ENCODE results near the gene SCMH1.

SCMH1 gene

GRCh38 chr1:41097105-41097504, 145.0 kb downstream of the SCMH1 start:
- DNase-seq (ENCODE audit: low spot score): no peak

GRCh38 chr1:41093826-41094225, 148.3 kb downstream of the SCMH1 start:
- DNase-seq (ENCODE audit: low spot score): no peak

- no peak for DNase-seq (ENCODE audit: low spot score)
These were observed 155.2 kb downstream of the SCMH1 start for GRCh38 chr1:41086921-41087320.

GRCh38 chr1:41078616-41079015, 163.5 kb downstream of the SCMH1 start:
- no peak for DNase-seq (ENCODE audit: low spot score)

- no peak for DNase-seq (ENCODE audit: low spot score)
These were observed 163.9 kb downstream of the SCMH1 start for GRCh38 chr1:41078193-41078592.

GRCh38 chr1:41073971-41074370, 168.1 kb downstream of the SCMH1 start:
- no peak for DNase-seq (ENCODE audit: low spot score)

GRCh38 chr1:41072051-41072450, 170.1 kb downstream of the SCMH1 start:
- no peak for DNase-seq (ENCODE audit: low spot score)

GRCh38 chr1:41056907-41057306, 185.2 kb downstream of the SCMH1 start:
- no peak for DNase-seq (ENCODE audit: low spot score)

- no peak for DNase-seq (ENCODE audit: low spot score)
These were observed 188.8 kb downstream of the SCMH1 start for GRCh38 chr1:41053316-41053715.

- no peak for DNase-seq (ENCODE audit: low spot score)
These were observed 191.1 kb downstream of the SCMH1 start for GRCh38 chr1:41051022-41051421.

GRCh38 chr1:41048540-41048939, 193.6 kb downstream of the SCMH1 start:
- DNase-seq (ENCODE audit: low spot score): no peak

- DNase-seq (ENCODE audit: low spot score): no peak
These were observed 195.7 kb downstream of the SCMH1 start for GRCh38 chr1:41046347-41046775.

- DNase-seq (ENCODE audit: low spot score): no peak
These were observed 196.4 kb downstream of the SCMH1 start for GRCh38 chr1:41045740-41046139.

- DNase-seq (ENCODE audit: low spot score): no peak
These were observed 197.9 kb downstream of the SCMH1 start for GRCh38 chr1:41044187-41044586.

- DNase-seq (ENCODE audit: low spot score): no peak
These were observed 200.4 kb downstream of the SCMH1 start for GRCh38 chr1:41041614-41042270.

GRCh38 chr1:41038110-41038509, 204.0 kb downstream of the SCMH1 start:
- DNase-seq (ENCODE audit: low spot score): no peak

GRCh38 chr1:41037116-41037903, 204.8 kb downstream of the SCMH1 start:
- no peak for DNase-seq (ENCODE audit: low spot score)

GRCh38 chr1:41033272-41033671, 208.8 kb downstream of the SCMH1 start:
- no peak for DNase-seq (ENCODE audit: low spot score)

- DNase-seq (ENCODE audit: low spot score): no peak
These were observed 210.0 kb downstream of the SCMH1 start for GRCh38 chr1:41032147-41032546.

- DNase-seq (ENCODE audit: low spot score): no peak
These were observed 211.1 kb downstream of the SCMH1 start for GRCh38 chr1:41030872-41031616.

GRCh38 chr1:41028034-41028642, 214.0 kb downstream of the SCMH1 start:
- DNase-seq (ENCODE audit: low spot score): no peak
